ENCODE measurements around the gene RABGGTB. TPM values are rescaled to one million over a fixed set of nuclear protein-coding genes. Genes with fewer than 3 reads are reported as not detected.
A peak's percentile ranks its signal among the peaks of the same experiment; 100 is the strongest.

RABGGTB gene
- total RNA-seq, 1 donor from 2014 or later: 58.2 TPM

GRCh38 chr1:75785320-75785982 is 605 bp upstream of the RABGGTB start:
- peaks cover 46% of the 10 kb centered on the region for H3K4me1 ChIP-seq
- H3K36me3 ChIP-seq: peaks cover 0 to 8% of the 10 kb centered on the region in 2 donors
- intact Hi-C loops (cut with DNase I): no loop called here
- H3K9me3 ChIP-seq: no peaks in the 10 kb centered on the region
- DNase-seq (ENCODE audit: extremely low spot score in 2 of 2): no peak
- H3K4me3 ChIP-seq: peak overlapping the region; percentile 49 to 62
- peak overlapping the region; percentile 81 for H3K27ac ChIP-seq
- TF ChIP-seq, protein P1, sequence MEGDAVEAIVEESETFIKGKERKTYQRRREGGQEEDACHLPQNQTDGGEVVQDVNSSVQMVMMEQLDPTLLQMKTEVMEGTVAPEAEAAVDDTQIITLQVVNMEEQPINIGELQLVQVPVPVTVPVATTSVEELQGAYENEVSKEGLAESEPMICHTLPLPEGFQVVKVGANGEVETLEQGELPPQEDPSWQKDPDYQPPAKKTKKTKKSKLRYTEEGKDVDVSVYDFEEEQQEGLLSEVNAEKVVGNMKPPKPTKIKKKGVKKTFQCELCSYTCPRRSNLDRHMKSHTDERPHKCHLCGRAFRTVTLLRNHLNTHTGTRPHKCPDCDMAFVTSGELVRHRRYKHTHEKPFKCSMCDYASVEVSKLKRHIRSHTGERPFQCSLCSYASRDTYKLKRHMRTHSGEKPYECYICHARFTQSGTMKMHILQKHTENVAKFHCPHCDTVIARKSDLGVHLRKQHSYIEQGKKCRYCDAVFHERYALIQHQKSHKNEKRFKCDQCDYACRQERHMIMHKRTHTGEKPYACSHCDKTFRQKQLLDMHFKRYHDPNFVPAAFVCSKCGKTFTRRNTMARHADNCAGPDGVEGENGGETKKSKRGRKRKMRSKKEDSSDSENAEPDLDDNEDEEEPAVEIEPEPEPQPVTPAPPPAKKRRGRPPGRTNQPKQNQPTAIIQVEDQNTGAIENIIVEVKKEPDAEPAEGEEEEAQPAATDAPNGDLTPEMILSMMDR (IDR thresholded peaks at IDR 0.05): no peak
- TF ChIP-seq POLR2A (IDR thresholded peaks at IDR 0.05) (no peak), POLR2AphosphoS5 (IDR thresholded peaks at IDR 0.05; ENCODE audit: insufficient read depth in 1 of 2, low read depth in 1 of 2) (no peak)
- no peaks in the 10 kb centered on the region for H3K27me3 ChIP-seq

DNA sequence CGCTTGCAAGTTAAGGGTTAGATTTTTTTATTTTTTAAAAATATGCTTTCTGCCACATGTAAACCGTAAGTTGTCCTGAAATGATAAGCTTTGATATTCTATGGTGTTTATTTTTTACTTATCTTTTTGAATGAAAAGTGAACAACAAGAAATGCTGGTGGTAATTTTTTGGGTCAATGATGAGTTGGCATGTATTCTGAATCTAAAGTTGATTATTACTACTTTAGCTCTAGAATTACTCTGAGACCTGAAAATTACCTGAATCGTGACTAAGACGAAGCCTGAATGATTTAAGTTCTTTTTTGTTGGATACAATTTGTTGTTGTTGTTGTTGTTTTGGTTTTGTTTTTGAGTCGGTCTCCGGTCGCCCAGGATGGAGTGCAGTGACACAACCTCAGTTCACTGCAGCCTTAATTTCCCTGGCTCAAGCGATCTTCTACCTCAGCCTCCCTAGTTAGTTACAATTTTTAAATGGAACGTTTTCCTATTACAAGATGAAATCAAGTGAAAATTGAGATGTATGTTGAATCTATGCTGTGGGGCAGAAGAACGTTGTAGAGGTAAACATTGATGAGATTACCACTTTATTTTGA is 941 bp downstream of the RABGGTB start:
- no peaks in the 10 kb centered on the region for H3K27me3 ChIP-seq
- TF ChIP-seq, protein P1 (IDR thresholded peaks at IDR 0.05): no peak
- H3K4me3 ChIP-seq: peak overlapping the region; percentile 49 to 62
- no peak for DNase-seq (ENCODE audit: extremely low spot score in 2 of 2)
- intact Hi-C loops (cut with DNase I): no loop called here
- H3K27ac ChIP-seq: peak overlapping the region; percentile 81
- peaks cover 0 to 23% of the 10 kb centered on the region in 2 donors for H3K36me3 ChIP-seq
- no peaks in the 10 kb centered on the region for H3K9me3 ChIP-seq
- H3K4me1 ChIP-seq: peaks cover 52% of the 10 kb centered on the region

GRCh38 chr1:75787524-75787923 is 1.5 kb downstream of the RABGGTB start:
- no peaks in the 10 kb centered on the region for H3K9me3 ChIP-seq
- H3K36me3 ChIP-seq: peaks cover 0 to 29% of the 10 kb centered on the region in 2 donors
- TF ChIP-seq POLR2A (IDR thresholded peaks at IDR 0.05) (no peak), POLR2AphosphoS5 (IDR thresholded peaks at IDR 0.05; ENCODE audit: insufficient read depth in 1 of 2, low read depth in 1 of 2) (no peak)
- TF ChIP-seq, protein P1 (IDR thresholded peaks at IDR 0.05): no peak
- intact Hi-C loops (cut with DNase I): no loop called here
- H3K27ac ChIP-seq: peak overlapping the region; percentile 81
- DNase-seq (ENCODE audit: extremely low spot score in 2 of 2): no peak
- peak overlapping the region; percentile 49 to 62 for H3K4me3 ChIP-seq
- peaks cover 52% of the 10 kb centered on the region for H3K4me1 ChIP-seq
- no peaks in the 10 kb centered on the region for H3K27me3 ChIP-seq

DNA sequence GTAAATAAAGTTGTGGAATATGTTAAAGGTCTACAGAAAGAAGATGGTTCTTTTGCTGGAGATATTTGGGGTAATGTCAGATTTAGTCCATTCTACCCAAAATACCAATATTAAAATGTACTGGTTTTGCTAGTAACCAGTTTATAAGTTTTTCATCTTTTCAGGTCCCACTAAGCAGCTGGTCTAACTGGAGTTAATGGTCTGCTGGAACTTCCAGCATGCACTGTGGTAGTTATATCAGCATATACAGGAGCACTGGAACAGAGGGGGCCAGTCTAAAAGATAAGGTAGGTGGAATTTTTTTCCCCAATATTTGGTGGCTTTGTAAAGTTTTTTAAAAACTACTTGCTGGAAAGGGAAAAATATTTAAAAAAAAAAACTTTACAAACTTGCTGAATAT is 3.9 kb downstream of the RABGGTB start:
- Histone ChIP-seq H3K36me3 (peaks cover 0 to 53% of the 10 kb centered on the region in 2 donors), H3K4me1 (peaks cover 51% of the 10 kb centered on the region), H3K9me3 (no peaks in the 10 kb centered on the region), H3K27ac (no peak overlapping the region), H3K27me3 (no peaks in the 10 kb centered on the region), H3K4me3 (no peak overlapping the region)
- TF ChIP-seq POLR2A (IDR thresholded peaks at IDR 0.05) (no peak), POLR2AphosphoS5 (IDR thresholded peaks at IDR 0.05; ENCODE audit: insufficient read depth in 1 of 2, low read depth in 1 of 2) (no peak)
- TF ChIP-seq, protein P1 (IDR thresholded peaks at IDR 0.05): no peak
- DNase-seq (ENCODE audit: extremely low spot score in 2 of 2): no peak
- intact Hi-C loops (cut with DNase I): no loop called here

- Histone ChIP-seq H3K27me3 (no peaks in the 10 kb centered on the region), H3K9me3 (no peaks in the 10 kb centered on the region), H3K27ac (no peak overlapping the region), H3K36me3 (peaks cover 0 to 64% of the 10 kb centered on the region in 2 donors), H3K4me3 (no peak overlapping the region), H3K4me1 (peaks cover 44% of the 10 kb centered on the region)
- TF ChIP-seq POLR2A (IDR thresholded peaks at IDR 0.05) (no peak), POLR2AphosphoS5 (IDR thresholded peaks at IDR 0.05; ENCODE audit: insufficient read depth in 1 of 2, low read depth in 1 of 2) (no peak)
- TF ChIP-seq, protein P1 (IDR thresholded peaks at IDR 0.05): no peak
- no peak for DNase-seq (ENCODE audit: extremely low spot score in 2 of 2)
- intact Hi-C loops (cut with DNase I): no loop called here
Observed at GRCh38 chr1:75791022-75791421, 5.0 kb downstream of the RABGGTB start.

Measured in vagina (tissue), 2 donors.